WTC11 (cell line): Measurements from ENCODE around the gene ACBD4. TPM values are rescaled to one million over a fixed set of nuclear protein-coding genes. Genes with fewer than 3 reads are reported as not detected.

Source experiments
- ATAC-seq: fragments of 200-7000 bp; cut with Tn5 transposase; 2 replicates; pipeline ENCODE4 v1.10.0; 2021; ENCODE audit warnings: mild to moderate bottlenecking, moderate library complexity
- CTCF ChIA-PET: fragments of 300-600 bp; sonication (Branson Sonifier 250); formaldehyde crosslinking; loops from one replicate; lab custom pipeline; 2021; ENCODE audit warnings: antibody characterized with exemption; lab: Charles Lee
- POLR2A ChIA-PET: fragments of 350-600 bp; sonication (Branson Sonifier 250); formaldehyde crosslinking; loops from one replicate; lab custom pipeline; 2021; ENCODE audit warnings: antibody characterized with exemption; lab: Charles Lee
- DNase-seq: peaks from one replicate; pipeline ENCODE4 v3.0.0; 2021; ENCODE audit warnings: low spot score
- H3K27ac Mint-ChIP-seq: 2 replicates; pipeline ENCODE4 v1.8.0; 2021; ENCODE audit warnings: mixed read lengths
- H3K27me3 Mint-ChIP-seq: 2 replicates; pipeline ENCODE4 v1.8.0; 2021; ENCODE audit warnings: low read depth, mild to moderate bottlenecking, moderate library complexity, mixed read lengths
- H3K36me3 Mint-ChIP-seq: 2 replicates; pipeline ENCODE4 v1.8.0; 2021; ENCODE audit warnings: mixed read lengths
- H3K4me1 Mint-ChIP-seq: 2 replicates; pipeline ENCODE4 v1.8.0; 2022; ENCODE audit warnings: mixed read lengths
- H3K4me3 Mint-ChIP-seq: 2 replicates; pipeline ENCODE4 v1.8.0; 2021; ENCODE audit warnings: mild to moderate bottlenecking, moderate library complexity, mixed read lengths
- H3K9me3 Mint-ChIP-seq: 2 replicates; pipeline ENCODE4 v1.8.0; 2021; ENCODE audit warnings: mixed read lengths
- GABPB1 ChIP-seq: sonication (generic); formaldehyde crosslinking; IDR thresholded peaks from 2 replicates; pipeline ENCODE4 v1.8.1; 2023; ENCODE audit warnings: mild to moderate bottlenecking, missing genetic modification reagents
- JAZF1 ChIP-seq: fragments of 250-450 bp; sonication (Bioruptor Pico); IDR thresholded peaks from 2 replicates; pipeline ENCODE4 v1.9.0; 2021; ENCODE audit warnings: moderate library complexity, mild to moderate bottlenecking, inconsistent platforms
- JUN ChIP-seq: sonication (generic); formaldehyde crosslinking; IDR thresholded peaks from 2 replicates; pipeline ENCODE4 v1.8.0; 2023; ENCODE audit warnings: mild to moderate bottlenecking, missing genetic modification reagents
- MXD4 ChIP-seq: fragments of 250-450 bp; sonication (Bioruptor Pico); IDR thresholded peaks from 2 replicates; pipeline ENCODE4 v1.8.0; 2021; ENCODE audit warnings: mild to moderate bottlenecking, moderate library complexity, borderline replicate concordance
- MYBL2 ChIP-seq: sonication (generic); formaldehyde crosslinking; IDR thresholded peaks from 2 replicates; pipeline ENCODE4 v1.8.1; 2023; ENCODE audit warnings: mild to moderate bottlenecking, moderate library complexity, missing genetic modification reagents
- NR2C2 ChIP-seq: sonication (generic); formaldehyde crosslinking; IDR thresholded peaks from 2 replicates; pipeline ENCODE4 v1.8.0; 2022; ENCODE audit warnings: mild to moderate bottlenecking, missing genetic modification reagents
- SMAD3 ChIP-seq: sonication (generic); formaldehyde crosslinking; IDR thresholded peaks from 2 replicates; pipeline ENCODE4 v1.8.0; 2022; ENCODE audit warnings: missing genetic modification reagents, mild to moderate bottlenecking, borderline replicate concordance
- SOX15 ChIP-seq: fragments of 250-450 bp; sonication (Bioruptor Pico); IDR thresholded peaks from 2 replicates; pipeline ENCODE4 v1.9.0; 2021; ENCODE audit warnings: mild to moderate bottlenecking
- TCF7 ChIP-seq: sonication (generic); formaldehyde crosslinking; IDR thresholded peaks from 2 replicates; pipeline ENCODE4 v1.8.0; 2022; ENCODE audit warnings: mild to moderate bottlenecking, low read depth, missing genetic modification reagents, moderate library complexity
- ZBTB21 ChIP-seq: sonication (generic); formaldehyde crosslinking; IDR thresholded peaks from 2 replicates; pipeline ENCODE4 v1.8.1; 2023; ENCODE audit warnings: mild to moderate bottlenecking, missing genetic modification reagents, borderline replicate concordance
- ZMAT4 ChIP-seq: fragments of 250-450 bp; sonication (Bioruptor Pico); IDR thresholded peaks from 2 replicates; pipeline ENCODE4 v1.9.0; 2021; ENCODE audit warnings: mild to moderate bottlenecking
- ZNF121 ChIP-seq: sonication (generic); formaldehyde crosslinking; IDR thresholded peaks from 2 replicates; pipeline ENCODE4 v1.8.0; 2023; ENCODE audit warnings: missing genetic modification reagents
- ZNF219 ChIP-seq: sonication (generic); formaldehyde crosslinking; IDR thresholded peaks from 2 replicates; pipeline ENCODE4 v1.8.0; 2023; ENCODE audit warnings: missing genetic modification reagents, mild to moderate bottlenecking, borderline replicate concordance
- ZNF263 ChIP-seq: sonication (generic); formaldehyde crosslinking; IDR thresholded peaks from 2 replicates; pipeline ENCODE4 v1.8.1; 2022; ENCODE audit warnings: low read depth, mild to moderate bottlenecking, moderate library complexity, missing genetic modification reagents
- total RNA-seq: library from RNA; stranded (reverse); gene quantifications from 3 replicates; pipeline ENCODE4 v1.2.3, GENCODE V29; 2021
- TF ChIP-seq, protein P1 (sequence below): fragments of 200-600 bp; IDR thresholded peaks from 2 replicates; pipeline ENCODE4 v1.8.0; 2022; ENCODE audit warnings: antibody characterized with exemption
- TF ChIP-seq, protein P2 (sequence below): sonication (generic); formaldehyde crosslinking; IDR thresholded peaks from 2 replicates; pipeline ENCODE4 v1.8.1; 2023; ENCODE audit warnings: mild to moderate bottlenecking, missing genetic modification reagents, moderate library complexity
- TF ChIP-seq, protein P3 (sequence below): sonication (generic); formaldehyde crosslinking; IDR thresholded peaks from 2 replicates; pipeline ENCODE4 v1.8.1; 2022; ENCODE audit warnings: missing genetic modification reagents, borderline replicate concordance
- TF ChIP-seq, protein P4 (sequence below): fragments of 250-450 bp; sonication (Bioruptor Pico); conservative IDR thresholded peaks from 2 replicates; pipeline ENCODE4 v1.9.0; 2021; ENCODE audit warnings: mild to moderate bottlenecking
- TF ChIP-seq, protein P5 (sequence below): fragments of 250-450 bp; sonication (Bioruptor Pico); IDR thresholded peaks from 2 replicates; pipeline ENCODE4 v1.9.0; 2021; ENCODE audit warnings: moderate library complexity, mild to moderate bottlenecking, inconsistent platforms, borderline replicate concordance
- TF ChIP-seq, protein P6 (sequence below): sonication (generic); formaldehyde crosslinking; IDR thresholded peaks from 2 replicates; pipeline ENCODE4 v1.8.1; 2022; ENCODE audit warnings: mild to moderate bottlenecking, missing genetic modification reagents, moderate library complexity, borderline replicate concordance
- TF ChIP-seq, protein P7 (sequence below): sonication (generic); formaldehyde crosslinking; IDR thresholded peaks from 2 replicates; pipeline ENCODE4 v1.8.0; 2022; ENCODE audit warnings: mild to moderate bottlenecking, missing genetic modification reagents
- TF ChIP-seq, protein P8 (sequence below): sonication (generic); formaldehyde crosslinking; IDR thresholded peaks from 2 replicates; pipeline ENCODE4 v1.8.1; 2022; ENCODE audit warnings: low read depth, mild to moderate bottlenecking, moderate library complexity, missing genetic modification reagents, borderline replicate concordance

ACBD4 gene
- total RNA-seq, 1 experiment from 2014 or later: 12.7 TPM

GRCh38 chr17:45106582-45106981 lies 28.9 kb upstream of the ACBD4 start:
- H3K27me3 Mint-ChIP-seq: no peaks in the 10 kb centered on the region
- ChIA-PET POLR2A (no interaction called here), CTCF (interaction anchor here (1.0 to 1.6 kb wide), 2 partner anchors 29 to 66 kb away, joined by 5 to 8 read pairs; partner anchors contain the start of gene ACBD4)
- no peak overlapping the region for H3K4me3 Mint-ChIP-seq
- ATAC-seq (no peak), DNase-seq (no peak)
- H3K27ac Mint-ChIP-seq: no peak overlapping the region; the same call in 1 of the 2 replicates
- TF ChIP-seq NR2C2 (no peak), ZNF263 (CRISPR knock-in tag) (no peak), ZNF219 (no peak), ZMAT4 (CRISPR knock-in tag) (no peak), ZNF121 (CRISPR knock-in tag) (no peak), MYBL2 (CRISPR knock-in tag) (no peak), TCF7 (CRISPR knock-in tag) (no peak), MXD4 (CRISPR knock-in tag) (no peak), JAZF1 (CRISPR knock-in tag) (no peak)
- TF ChIP-seq, protein P1, sequence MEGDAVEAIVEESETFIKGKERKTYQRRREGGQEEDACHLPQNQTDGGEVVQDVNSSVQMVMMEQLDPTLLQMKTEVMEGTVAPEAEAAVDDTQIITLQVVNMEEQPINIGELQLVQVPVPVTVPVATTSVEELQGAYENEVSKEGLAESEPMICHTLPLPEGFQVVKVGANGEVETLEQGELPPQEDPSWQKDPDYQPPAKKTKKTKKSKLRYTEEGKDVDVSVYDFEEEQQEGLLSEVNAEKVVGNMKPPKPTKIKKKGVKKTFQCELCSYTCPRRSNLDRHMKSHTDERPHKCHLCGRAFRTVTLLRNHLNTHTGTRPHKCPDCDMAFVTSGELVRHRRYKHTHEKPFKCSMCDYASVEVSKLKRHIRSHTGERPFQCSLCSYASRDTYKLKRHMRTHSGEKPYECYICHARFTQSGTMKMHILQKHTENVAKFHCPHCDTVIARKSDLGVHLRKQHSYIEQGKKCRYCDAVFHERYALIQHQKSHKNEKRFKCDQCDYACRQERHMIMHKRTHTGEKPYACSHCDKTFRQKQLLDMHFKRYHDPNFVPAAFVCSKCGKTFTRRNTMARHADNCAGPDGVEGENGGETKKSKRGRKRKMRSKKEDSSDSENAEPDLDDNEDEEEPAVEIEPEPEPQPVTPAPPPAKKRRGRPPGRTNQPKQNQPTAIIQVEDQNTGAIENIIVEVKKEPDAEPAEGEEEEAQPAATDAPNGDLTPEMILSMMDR: no peak
- TF ChIP-seq, protein P2, sequence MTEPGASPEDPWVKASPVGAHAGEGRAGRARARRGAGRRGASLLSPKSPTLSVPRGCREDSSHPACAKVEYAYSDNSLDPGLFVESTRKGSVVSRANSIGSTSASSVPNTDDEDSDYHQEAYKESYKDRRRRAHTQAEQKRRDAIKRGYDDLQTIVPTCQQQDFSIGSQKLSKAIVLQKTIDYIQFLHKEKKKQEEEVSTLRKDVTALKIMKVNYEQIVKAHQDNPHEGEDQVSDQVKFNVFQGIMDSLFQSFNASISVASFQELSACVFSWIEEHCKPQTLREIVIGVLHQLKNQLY: no peak
- TF ChIP-seq, protein P3, sequence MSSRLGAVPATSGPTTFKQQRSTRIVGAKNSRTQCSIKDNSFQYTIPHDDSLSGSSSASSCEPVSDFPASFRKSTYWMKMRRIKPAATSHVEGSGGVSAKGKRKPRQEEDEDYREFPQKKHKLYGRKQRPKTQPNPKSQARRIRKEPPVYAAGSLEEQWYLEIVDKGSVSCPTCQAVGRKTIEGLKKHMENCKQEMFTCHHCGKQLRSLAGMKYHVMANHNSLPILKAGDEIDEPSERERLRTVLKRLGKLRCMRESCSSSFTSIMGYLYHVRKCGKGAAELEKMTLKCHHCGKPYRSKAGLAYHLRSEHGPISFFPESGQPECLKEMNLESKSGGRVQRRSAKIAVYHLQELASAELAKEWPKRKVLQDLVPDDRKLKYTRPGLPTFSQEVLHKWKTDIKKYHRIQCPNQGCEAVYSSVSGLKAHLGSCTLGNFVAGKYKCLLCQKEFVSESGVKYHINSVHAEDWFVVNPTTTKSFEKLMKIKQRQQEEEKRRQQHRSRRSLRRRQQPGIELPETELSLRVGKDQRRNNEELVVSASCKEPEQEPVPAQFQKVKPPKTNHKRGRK (CRISPR knock-in tag): no peak
- TF ChIP-seq, protein P4, sequence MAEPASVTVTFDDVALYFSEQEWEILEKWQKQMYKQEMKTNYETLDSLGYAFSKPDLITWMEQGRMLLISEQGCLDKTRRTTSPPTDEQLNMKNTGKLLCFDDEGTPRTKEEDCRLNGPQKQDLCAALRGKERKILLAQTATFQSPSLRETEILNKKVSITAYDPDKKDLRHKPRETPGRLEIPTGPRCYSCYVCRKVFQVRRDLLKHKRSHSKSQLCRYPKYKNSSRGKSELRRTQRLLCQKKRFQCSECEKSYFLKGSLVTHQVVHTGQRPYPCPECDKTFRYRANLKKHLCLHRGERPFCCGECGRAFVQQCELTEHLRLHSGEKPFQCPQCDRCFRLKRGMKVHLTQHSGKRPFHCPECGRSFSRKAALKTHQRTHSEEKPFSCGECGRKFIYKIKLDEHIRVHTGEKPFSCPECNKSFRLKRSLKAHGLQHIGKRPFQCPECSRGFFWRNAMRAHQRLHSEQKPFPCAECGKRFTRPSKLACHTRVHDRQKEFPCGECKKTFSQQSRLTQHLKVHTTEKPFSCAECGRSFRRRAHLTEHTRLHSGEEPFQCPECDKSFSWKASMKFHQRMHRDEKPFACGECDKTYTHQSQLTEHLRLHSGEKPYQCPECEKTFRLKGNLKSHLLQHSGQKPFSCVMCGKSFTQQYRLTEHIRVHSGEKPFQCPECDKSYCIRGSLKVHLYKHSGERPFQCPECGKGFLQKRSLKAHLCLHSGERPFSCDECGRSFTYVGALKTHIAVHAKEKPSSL (CRISPR knock-in tag): no peak
- peaks cover 56% of the 10 kb centered on the region for H3K36me3 Mint-ChIP-seq
- no peaks in the 10 kb centered on the region for H3K9me3 Mint-ChIP-seq
- H3K4me1 Mint-ChIP-seq: no peaks in the 10 kb centered on the region

DNA sequence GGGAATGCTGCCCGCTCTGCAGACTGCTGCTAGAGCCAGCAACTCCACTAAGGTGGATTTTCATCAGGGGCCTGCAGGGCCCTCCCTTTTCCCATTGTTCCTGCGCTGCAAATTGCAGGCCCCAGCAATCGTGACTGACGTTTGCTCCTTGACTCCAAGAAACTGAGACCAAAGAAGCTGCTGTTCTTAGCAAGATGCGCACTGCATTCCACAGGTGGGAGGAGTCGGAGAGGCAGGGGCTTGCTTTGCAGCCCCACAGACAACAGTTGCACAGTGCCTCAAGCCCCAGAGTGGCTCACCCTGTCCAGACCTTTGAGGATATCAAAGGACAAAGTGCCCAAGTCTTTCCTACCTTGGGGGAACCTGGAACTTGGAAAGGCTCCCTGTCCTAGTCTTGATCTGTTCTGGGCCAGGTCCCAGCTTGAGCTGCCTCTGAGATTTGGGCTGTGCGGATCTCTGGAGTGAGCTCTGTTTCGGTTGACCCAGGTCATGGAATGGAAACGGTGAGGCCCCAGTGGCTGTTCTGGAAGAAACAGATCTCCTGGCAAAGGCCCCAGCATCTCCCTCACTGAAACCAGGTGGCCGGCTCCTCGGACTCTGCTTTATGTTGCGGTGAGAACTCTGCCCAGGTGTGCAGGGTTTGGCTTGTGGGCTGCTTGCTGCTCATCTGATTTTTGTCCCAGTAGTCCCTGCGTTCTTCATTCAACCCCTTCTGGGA lies 28.0 kb upstream of the ACBD4 start:
- no peak for ATAC-seq
- POLR2A ChIA-PET: interaction anchor here (0.6 kb wide), 1 partner anchor 136 kb away, joined by 3 read pairs; no protein-coding TSS in a partner anchor
- no peak overlapping the region; the same call in 1 of the 2 replicates for H3K27ac Mint-ChIP-seq
- peaks cover 47% of the 10 kb centered on the region for H3K36me3 Mint-ChIP-seq
- no peaks in the 10 kb centered on the region for H3K27me3 Mint-ChIP-seq
- CTCF ChIA-PET: interaction anchor here (2.9 to 3.4 kb wide), 2 partner anchors 8 to 28 kb away, joined by 25 to 26 read pairs; partner anchors contain the start of gene ACBD4
- no peaks in the 10 kb centered on the region for H3K4me1 Mint-ChIP-seq
- H3K9me3 Mint-ChIP-seq: no peaks in the 10 kb centered on the region
- H3K4me3 Mint-ChIP-seq: no peak overlapping the region
- DNase-seq: no peak
- TF ChIP-seq SOX15 (CRISPR knock-in tag) (no peak), ZBTB21 (CRISPR knock-in tag) (no peak), TCF7 (CRISPR knock-in tag) (no peak), JUN (CRISPR knock-in tag) (no peak), GABPB1 (CRISPR knock-in tag) (no peak), SMAD3 (CRISPR knock-in tag) (no peak)
- TF ChIP-seq, protein P5, sequence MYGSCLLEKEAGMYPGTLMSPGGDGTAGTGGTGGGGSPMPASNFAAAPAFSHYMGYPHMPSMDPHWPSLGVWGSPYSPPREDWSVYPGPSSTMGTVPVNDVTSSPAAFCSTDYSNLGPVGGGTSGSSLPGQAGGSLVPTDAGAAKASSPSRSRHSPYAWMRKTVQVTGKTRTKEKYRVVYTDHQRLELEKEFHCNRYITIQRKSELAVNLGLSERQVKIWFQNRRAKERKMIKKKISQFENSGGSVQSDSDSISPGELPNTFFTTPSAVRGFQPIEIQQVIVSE (CRISPR knock-in tag): no peak
- TF ChIP-seq, protein P6, sequence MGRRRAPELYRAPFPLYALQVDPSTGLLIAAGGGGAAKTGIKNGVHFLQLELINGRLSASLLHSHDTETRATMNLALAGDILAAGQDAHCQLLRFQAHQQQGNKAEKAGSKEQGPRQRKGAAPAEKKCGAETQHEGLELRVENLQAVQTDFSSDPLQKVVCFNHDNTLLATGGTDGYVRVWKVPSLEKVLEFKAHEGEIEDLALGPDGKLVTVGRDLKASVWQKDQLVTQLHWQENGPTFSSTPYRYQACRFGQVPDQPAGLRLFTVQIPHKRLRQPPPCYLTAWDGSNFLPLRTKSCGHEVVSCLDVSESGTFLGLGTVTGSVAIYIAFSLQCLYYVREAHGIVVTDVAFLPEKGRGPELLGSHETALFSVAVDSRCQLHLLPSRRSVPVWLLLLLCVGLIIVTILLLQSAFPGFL (CRISPR knock-in tag): no peak
- TF ChIP-seq, protein P7, sequence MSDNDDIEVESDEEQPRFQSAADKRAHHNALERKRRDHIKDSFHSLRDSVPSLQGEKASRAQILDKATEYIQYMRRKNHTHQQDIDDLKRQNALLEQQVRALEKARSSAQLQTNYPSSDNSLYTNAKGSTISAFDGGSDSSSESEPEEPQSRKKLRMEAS (CRISPR knock-in tag): no peak
- TF ChIP-seq, protein P8, sequence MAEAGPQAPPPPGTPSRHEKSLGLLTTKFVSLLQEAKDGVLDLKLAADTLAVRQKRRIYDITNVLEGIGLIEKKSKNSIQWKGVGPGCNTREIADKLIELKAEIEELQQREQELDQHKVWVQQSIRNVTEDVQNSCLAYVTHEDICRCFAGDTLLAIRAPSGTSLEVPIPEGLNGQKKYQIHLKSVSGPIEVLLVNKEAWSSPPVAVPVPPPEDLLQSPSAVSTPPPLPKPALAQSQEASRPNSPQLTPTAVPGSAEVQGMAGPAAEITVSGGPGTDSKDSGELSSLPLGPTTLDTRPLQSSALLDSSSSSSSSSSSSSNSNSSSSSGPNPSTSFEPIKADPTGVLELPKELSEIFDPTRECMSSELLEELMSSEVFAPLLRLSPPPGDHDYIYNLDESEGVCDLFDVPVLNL: no peak
